Heart left ventricle (tissue), 16 donors: Measurements from ENCODE around the gene CD22. TPM values are rescaled to one million over a fixed set of nuclear protein-coding genes. Genes with fewer than 3 reads are reported as not detected.
"Not testable (repeated sequence)": the region's sequence is repeated elsewhere in the genome, so short reads cannot be mapped to it uniquely, and the experiment has no call there.

Source experiments
- ATAC-seq, 4 donors: fragments of 200-7000 bp; cut with Tn5 transposase; one replicate each; pipeline ENCODE4 v1.9.1; 2020 to 2022; ENCODE audit warnings: moderate library complexity in 4 of 4, mild to moderate bottlenecking in 3 of 4, moderate number of reproducible peaks in 1 of 4
- DNase-seq, 5 donors: peaks; one replicate each; pipeline ENCODE4 v3.0.0-alpha.2; 2020
- H3K27ac ChIP-seq, 12 donors: fragments of 200-600 bp; sonication (generic) in 4 of 12; one replicate each; pipeline versions ENCODE4 v1.5.0 to v1.8.0; 2016 to 2022; ENCODE audit warnings: mild to moderate bottlenecking in 2 of 12
- H3K27me3 ChIP-seq, 9 donors: fragments of 200-600 bp; sonication (generic) in 2 of 9; one replicate each; pipeline versions ENCODE4 v1.5.1 to v1.8.0; 2016 to 2022; ENCODE audit warnings: mild to moderate bottlenecking in 3 of 9
- H3K36me3 ChIP-seq, 9 donors: fragments of 200-600 bp; sonication (generic) in 2 of 9; one replicate each; pipeline versions ENCODE4 v1.5.0 to v1.8.0; 2018 to 2022; ENCODE audit warnings: mild to moderate bottlenecking in 2 of 9
- H3K4me1 ChIP-seq, 12 donors: fragments of 200-600 bp; sonication (generic) in 4 of 12; one replicate each; pipeline versions ENCODE4 v1.5.0 to v1.8.0; 2016 to 2022; ENCODE audit warnings: mild to moderate bottlenecking in 3 of 12
- H3K4me3 ChIP-seq, 12 donors: fragments of 200-600 bp; sonication (generic) in 4 of 12; one replicate each; pipeline versions ENCODE4 v1.5.0 to v1.8.0; 2017 to 2022; ENCODE audit warnings: mild to moderate bottlenecking in 9 of 12, moderate library complexity in 4 of 12
- H3K9me3 ChIP-seq, 12 donors: fragments of 200-600 bp; sonication (generic) in 4 of 12; one replicate each; pipeline versions ENCODE4 v1.5.0 to v1.8.0; 2016 to 2022; ENCODE audit warnings: mild to moderate bottlenecking in 1 of 12
- CTCF ChIP-seq, 12 donors: fragments of 200-600 bp; sonication (generic) in 4 of 12; IDR thresholded peaks; one replicate each; pipeline versions ENCODE4 v1.5.0 to v1.8.0; 2018 to 2022; ENCODE audit warnings: antibody characterized with exemption in 12 of 12, mild to moderate bottlenecking in 5 of 12
- POLR2A ChIP-seq, 2 donors: fragments of 450-650 bp; IDR thresholded peaks; one replicate each; pipeline ENCODE4 v1.6.1; 2017; ENCODE audit warnings: antibody characterized with exemption in 2 of 2, mild to moderate bottlenecking in 2 of 2, moderate library complexity in 2 of 2
- WGBS, 4 donors: extraction: QIAGEN DNeasy Blood & Tissue Kit in 2 of 4; methylation state at CpG; one replicate each; pipeline versions ENCODE4 v1.1.5 to v1.1.7; 2013 to 2018; 5-methylcytosine and 5-hydroxymethylcytosine counted together
- intact Hi-C, 10 donors: fragments of 100-400 bp; cut with DNase I; formaldehyde crosslinking; loops; one replicate each; pipeline versions ENCODE4 v1.11.1 to v1.14.2; 2022
- polyA plus RNA-seq, 2 donors: library from polyadenylated mRNA; stranded (reverse); fragments of 200-250 nt; gene quantifications; one replicate each; pipeline ENCODE4 v1.2.3, GENCODE V29; 2013
- total RNA-seq, 9 donors: library from RNA; depleted of rRNA in 2 of 9; stranded (reverse); fragments of >200 nt in 2 of 9; fragmentation: NEBNext Ultra II Directional in 3 of 9; extraction: Animal tissue kit (Norgen Biotek cat#: 25700) in 3 of 9; gene quantifications; one replicate each; pipeline versions ENCODE4 v1.1.0 to v1.2.4, GENCODE V29; 2016 to 2023
- donor health status: ischemic (EF 13 %, LVEDD 7.1; RV severe dilation, severe dysfunction).
- donor health status: healthy with polysubstance abuse.
- donor health status: DM: no; HTN: yes; CAD: no.
- donor health status: DM: no; HTN: no; CAD: no.
- donor health status: ischemic (EF 25% LVEDD 6.9; RV normal size, moderate dysfunction).
- donor health status: ischemic (EF 25% LVEDD 5.7; RV mildly dilated, moderate dysfunction).
- donor health status: healthy.
- donor health status: DM: yes; HTN: yes; CAD: no.
- donor health status: ischemic (EF 35%, LVEDD 5.7; RV mildly dilated, moderate dysfunction).
- donor health status: nonischemic (EF 11% LVEDD 7.7; RV severe dilation, severe dysfunction).
- donor health status: DM: yes; HTN: yes; CAD: no.
- donor health status: PGD.
- donor health status: ischemic (EF 29% LVEDD 5.4; RV normal size, mild dysfunction).
- donor health status: nonischemic (EF 23%, LVEDD 6.1; RV moderate dilation, normal function).

Gene CD22
- total and polyA plus RNA-seq, 11 donors, result 0.11 to 3.3 (median 1.0) TPM; not detected in 2

GRCh38 chr19:35284153-35285094, 44.6 kb upstream of the CD22 start:
- no peak for ATAC-seq
- H3K4me3 ChIP-seq, result no peak overlapping the region
- no peak overlapping the region for H3K27ac ChIP-seq
- H3K4me1 ChIP-seq, result peaks cover 0 to 24% (median 0%) of the 10 kb centered on the region in 12 donors
- intact Hi-C loops, result no loop called here
- 74 to 84% (median 75%) methylated on average over 16 to 17 of the region's 17 CpGs for WGBS, 4 donors
- DNase-seq, result no peak
- H3K27me3 ChIP-seq, result peaks cover 0 to 12% (median 0%) of the 10 kb centered on the region in 9 donors
- TF ChIP-seq POLR2A (IDR thresholded peaks at IDR 0.05), result no peak
- no peak for TF ChIP-seq CTCF (IDR thresholded peaks at IDR 0.05)
- H3K36me3 ChIP-seq, result peaks cover 0 to 6% (median 4%) of the 10 kb centered on the region in 9 donors
- H3K9me3 ChIP-seq, result no peaks in the 10 kb centered on the region

- peaks cover 0 to 12% (median 0%) of the 10 kb centered on the region in 9 donors for H3K27me3 ChIP-seq
Measured at GRCh38 chr19:35285095-35285449, 43.9 kb upstream of the CD22 start.

GRCh38 chr19:35285465-35285864, 43.5 kb upstream of the CD22 start:
- H3K36me3 ChIP-seq, H3K4me3 ChIP-seq, ATAC-seq, DNase-seq, H3K27ac ChIP-seq, intact Hi-C loops, H3K9me3 ChIP-seq: not testable (repeated sequence)
- Histone ChIP-seq H3K27me3 (peaks cover 0 to 12% (median 0%) of the 10 kb centered on the region in 9 donors), H3K4me1 (peaks cover 0 to 24% (median 0%) of the 10 kb centered on the region in 12 donors)
- WGBS, 4 donors, result 87 to 95% (median 90%) methylated on average over 3 of the region's 3 CpGs

More at GRCh38 chr19:35285095-35285449, 43.9 kb upstream of the CD22 start:
- H3K4me1 ChIP-seq, result peaks cover 0 to 24% (median 0%) of the 10 kb centered on the region in 12 donors
- no peak overlapping the region for H3K27ac ChIP-seq
- 48 to 79% (median 56%) methylated on average over 1 of the region's 1 CpG for WGBS, 4 donors
- peaks cover 0 to under 1% (median 0%) of the 10 kb centered on the region in 9 donors for H3K36me3 ChIP-seq
- ATAC-seq, result no peak
- H3K4me3 ChIP-seq, result no peak overlapping the region
- no peaks in the 10 kb centered on the region for H3K9me3 ChIP-seq
- intact Hi-C loops, result no loop called here
- no peak for DNase-seq
- no peak for TF ChIP-seq POLR2A (IDR thresholded peaks at IDR 0.05)
- no peak for TF ChIP-seq CTCF (IDR thresholded peaks at IDR 0.05)

- ATAC-seq, H3K27ac ChIP-seq, H3K36me3 ChIP-seq, intact Hi-C loops, H3K4me3 ChIP-seq, DNase-seq, H3K9me3 ChIP-seq: not testable (repeated sequence)
- H3K27me3 ChIP-seq, result peaks cover 0 to 12% (median 2%) of the 10 kb centered on the region in 9 donors
- WGBS, 4 donors, result 83 to 91% (median 86%) methylated on average over 5 of the region's 5 CpGs
- peaks cover 0 to 24% (median 0%) of the 10 kb centered on the region in 12 donors for H3K4me1 ChIP-seq
Measured at GRCh38 chr19:35286101-35286500, 42.9 kb upstream of the CD22 start.

GRCh38 chr19:35287713-35288112, 41.3 kb upstream of the CD22 start:
- ATAC-seq, result no peak
- no peak for DNase-seq
- H3K9me3 ChIP-seq, result no peaks in the 10 kb centered on the region
- WGBS, 4 donors, result 91 to 95% (median 94%) methylated on average over 10 of the region's 10 CpGs
- peaks cover 0 to 7% (median 0%) of the 10 kb centered on the region in 12 donors for H3K4me1 ChIP-seq
- peaks cover 0 to 15% (median 6%) of the 10 kb centered on the region in 9 donors for H3K27me3 ChIP-seq
- H3K4me3 ChIP-seq, result no peak overlapping the region
- no peaks in the 10 kb centered on the region for H3K36me3 ChIP-seq
- intact Hi-C loops, result no loop called here
- no peak overlapping the region for H3K27ac ChIP-seq
- TF ChIP-seq CTCF (IDR thresholded peaks at IDR 0.05) (no peak), POLR2A (IDR thresholded peaks at IDR 0.05) (no peak)
